CD4-positive, alpha-beta T cell treated with Interleukin-17A for 4 hours (primary cell): ENCODE results near the gene HDAC4.

ENCODE experiments used
- DNase-seq: peaks from one replicate; pipeline ENCODE4 v3.0.0-alpha.2; 2020; ENCODE audit warnings: mixed read lengths

HDAC4 gene

GRCh38 chr2:239368906-239369552 is 31.8 kb downstream of the HDAC4 start:
- no peak for DNase-seq

GRCh38 chr2:239368321-239368720 is 32.5 kb downstream of the HDAC4 start:
- DNase-seq = no peak

- DNase-seq = no peak
Observed at GRCh38 chr2:239366740-239367139, 34.1 kb downstream of the HDAC4 start.

GRCh38 chr2:239365782-239366435 is 34.9 kb downstream of the HDAC4 start:
- no peak for DNase-seq

GRCh38 chr2:239365071-239365781 is 35.6 kb downstream of the HDAC4 start:
- DNase-seq = no peak

GRCh38 chr2:239363946-239364637 is 36.7 kb downstream of the HDAC4 start:
- peak; percentile 15 for DNase-seq

- no peak for DNase-seq
Observed at GRCh38 chr2:239362507-239362906, 38.3 kb downstream of the HDAC4 start.

- no peak for DNase-seq
Observed at GRCh38 chr2:239361311-239361642, 39.5 kb downstream of the HDAC4 start.

- no peak for DNase-seq
Observed at GRCh38 chr2:239360421-239361310, 40.2 kb downstream of the HDAC4 start.

- no peak for DNase-seq
Observed at GRCh38 chr2:239360008-239360407, 40.8 kb downstream of the HDAC4 start.

- DNase-seq = no peak
Observed at GRCh38 chr2:239359196-239359912, 41.5 kb downstream of the HDAC4 start.

- DNase-seq = no peak
Observed at GRCh38 chr2:239358062-239358754, 42.6 kb downstream of the HDAC4 start.

- DNase-seq = no peak
Observed at GRCh38 chr2:239355724-239356123, 45.1 kb downstream of the HDAC4 start.

GRCh38 chr2:239355139-239355538 is 45.7 kb downstream of the HDAC4 start:
- no peak for DNase-seq

GRCh38 chr2:239354791-239355136 is 46.1 kb downstream of the HDAC4 start:
- no peak for DNase-seq

- DNase-seq = no peak
Observed at GRCh38 chr2:239354132-239354790, 46.6 kb downstream of the HDAC4 start.

- DNase-seq = no peak
Observed at GRCh38 chr2:239353692-239354091, 47.1 kb downstream of the HDAC4 start.

- no peak for DNase-seq
Observed at GRCh38 chr2:239351687-239352086, 49.1 kb downstream of the HDAC4 start.

GRCh38 chr2:239349453-239350135 is 51.2 kb downstream of the HDAC4 start:
- no peak for DNase-seq
